EL (cell line): Measurements from ENCODE around the gene COX7A2.

Experiments used
- DNase-seq: peaks from one replicate; pipeline ENCODE4 v3.0.0-alpha.2; 2016

Gene COX7A2

DNA sequence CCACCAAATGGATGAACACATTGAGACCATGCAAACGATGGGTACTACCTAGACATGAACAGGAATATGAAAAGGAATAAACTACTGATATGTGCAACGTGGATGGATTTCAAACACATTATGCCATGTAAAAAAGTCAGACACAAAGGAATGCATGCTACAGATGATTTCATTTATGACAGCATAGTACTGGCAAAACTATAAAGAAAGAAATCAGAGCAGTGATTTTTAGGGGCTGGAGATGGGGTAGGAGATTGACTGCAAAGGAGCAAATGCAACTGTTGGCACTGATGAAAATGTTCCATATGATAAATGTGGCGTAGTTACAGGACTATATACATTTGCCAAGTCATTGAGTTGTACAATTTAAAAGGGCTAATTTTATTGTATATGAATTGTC lies 24.3 kb downstream of the COX7A2 start:
- no peak for DNase-seq

DNA sequence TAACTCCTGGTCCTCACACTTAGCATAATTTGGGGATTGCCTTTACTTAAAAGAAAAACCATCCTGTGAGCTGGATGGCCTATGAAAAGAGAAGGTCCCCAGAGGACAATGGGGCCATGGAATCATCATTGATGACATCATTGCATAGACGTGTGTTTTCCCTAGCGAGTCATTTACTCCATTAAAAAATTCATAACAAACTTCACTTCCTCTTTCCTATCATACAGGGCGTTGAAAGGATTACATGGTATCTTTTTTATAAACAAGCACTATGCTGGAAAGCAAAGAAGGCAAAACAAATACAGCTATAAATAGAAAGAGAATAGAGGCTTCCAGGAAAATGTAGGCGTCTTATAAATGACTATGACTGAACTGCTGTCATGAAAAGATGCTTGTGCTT lies 26.4 kb downstream of the COX7A2 start:
- peak; percentile 75 for DNase-seq

DNA sequence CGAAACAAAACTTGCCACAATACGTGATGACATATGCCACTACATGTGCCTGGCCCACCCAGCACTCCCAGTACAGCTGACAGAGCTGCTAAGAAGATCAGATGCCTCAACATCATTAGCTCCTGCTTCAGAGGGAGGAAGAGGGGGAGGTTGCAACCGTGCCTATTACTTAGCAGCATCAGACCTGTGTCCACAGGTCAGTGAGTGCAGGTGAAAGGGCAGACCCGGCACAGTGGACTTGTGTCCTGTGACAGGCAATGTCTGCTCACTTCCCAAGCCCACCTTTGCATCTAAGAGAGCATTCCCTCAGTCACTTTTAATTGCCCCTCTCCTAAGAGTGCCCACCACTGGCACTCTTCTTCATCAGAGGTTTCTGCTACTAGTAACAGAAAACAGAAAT lies 28.3 kb downstream of the COX7A2 start:
- DNase-seq, result no peak

DNA sequence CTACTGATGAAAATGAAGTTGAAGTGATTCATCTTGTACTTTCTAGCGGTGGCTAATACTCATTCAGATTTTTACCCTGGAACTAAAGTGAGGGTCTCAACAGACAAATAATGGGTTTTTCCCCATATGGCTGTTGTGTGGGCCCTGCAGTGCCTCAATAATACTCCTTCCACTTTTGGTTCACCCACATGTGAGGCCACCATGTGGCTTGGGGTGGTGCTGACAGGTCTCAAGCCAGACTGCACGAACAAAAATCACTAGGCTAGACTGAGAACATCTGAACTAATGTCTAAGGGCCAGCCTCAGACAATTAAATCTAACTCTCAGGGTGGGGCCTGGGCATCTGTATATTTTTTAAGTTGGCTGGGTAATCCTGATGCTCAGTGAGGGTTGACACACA lies 29.9 kb downstream of the COX7A2 start:
- DNase-seq, result no peak

DNA sequence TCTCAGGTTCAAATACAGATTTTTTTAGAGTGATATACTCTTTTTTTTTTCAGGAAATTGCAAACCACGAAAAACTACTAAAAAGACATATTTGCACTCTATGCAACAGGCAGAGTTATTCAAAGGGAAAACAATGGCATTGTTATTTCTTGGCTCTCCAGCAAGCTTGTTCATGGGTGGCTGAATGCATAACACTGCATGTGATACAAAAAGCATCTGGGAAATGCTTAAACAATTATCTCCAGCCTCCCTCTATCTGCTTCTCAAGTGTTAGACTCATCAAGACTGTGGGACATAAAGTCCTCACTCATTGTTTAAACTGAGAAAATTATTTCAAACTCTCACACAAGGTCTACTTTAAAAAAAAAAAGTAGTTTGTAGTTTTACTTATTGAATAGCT lies 30.5 kb downstream of the COX7A2 start:
- no peak for DNase-seq

DNA sequence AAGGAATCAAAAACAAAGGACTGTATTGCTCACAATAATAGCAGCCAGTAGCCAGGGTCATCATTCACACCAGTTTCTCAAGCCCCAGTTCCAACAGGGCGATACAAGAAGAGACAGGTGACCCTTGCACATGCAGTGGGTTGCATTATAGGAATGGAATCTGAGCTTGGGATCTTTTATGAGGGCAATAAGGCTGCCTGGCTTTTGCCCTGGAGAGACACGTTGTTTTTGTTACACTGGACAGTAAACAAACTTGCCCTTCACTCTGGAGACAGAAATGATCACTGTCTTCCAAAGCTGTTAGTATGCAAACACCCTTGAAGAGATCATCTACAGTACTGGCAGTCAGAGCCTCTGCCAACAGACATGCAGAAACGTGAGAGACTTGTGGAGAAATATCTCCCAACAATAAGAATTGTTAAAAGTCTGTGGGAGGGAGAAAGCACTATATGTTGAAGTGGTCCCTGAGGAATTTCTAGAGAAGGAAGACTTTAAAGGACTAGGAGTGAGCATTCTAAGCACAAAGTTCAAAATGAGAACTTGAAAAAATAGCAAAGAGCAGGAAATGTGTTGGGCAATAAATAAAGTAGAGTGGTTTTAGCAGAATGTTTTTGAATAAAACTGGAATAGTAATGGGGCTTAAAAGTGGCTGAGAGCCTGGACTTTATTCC lies 31.5 kb downstream of the COX7A2 start:
- DNase-seq, result no peak

DNA sequence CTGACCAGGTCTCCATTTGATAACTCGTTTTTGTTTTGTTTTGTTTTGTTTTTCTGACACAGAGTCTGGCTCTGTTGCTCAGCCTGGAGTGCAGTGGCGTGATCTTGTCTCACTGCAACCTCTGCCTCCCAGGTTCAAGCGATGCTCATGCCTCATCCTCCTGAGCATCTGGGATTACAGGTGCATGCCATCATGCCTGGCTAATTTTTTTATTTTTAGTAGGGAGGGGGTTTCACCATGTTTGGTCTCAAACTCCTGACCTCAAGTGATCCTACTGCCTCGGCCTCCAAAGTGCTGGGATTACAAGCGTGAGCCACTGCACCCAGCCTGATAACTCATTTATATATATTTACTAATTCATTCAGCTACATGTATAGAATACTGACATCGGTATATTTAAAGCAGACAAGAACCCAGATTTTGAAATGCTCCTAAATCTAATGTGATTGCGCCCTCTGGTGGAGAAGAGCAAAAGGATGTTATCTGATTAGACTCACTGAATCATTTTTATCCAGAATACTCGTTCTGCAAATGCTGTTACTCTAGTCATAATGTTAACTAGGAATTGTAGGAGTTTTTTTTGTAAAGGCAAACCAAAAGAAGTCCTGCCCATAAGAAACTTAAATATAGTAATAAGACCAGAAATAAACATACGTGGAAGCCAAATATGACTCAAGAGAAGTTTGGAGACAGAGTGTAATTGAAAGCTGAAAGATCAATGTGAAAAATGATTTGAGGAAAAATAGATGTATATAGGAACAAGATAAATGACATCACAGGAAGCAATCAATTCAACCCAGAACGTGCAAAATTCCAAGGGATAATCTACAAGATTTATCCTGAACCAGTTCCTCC lies 32.5 kb downstream of the COX7A2 start:
- DNase-seq, result peak; percentile 74

DNA sequence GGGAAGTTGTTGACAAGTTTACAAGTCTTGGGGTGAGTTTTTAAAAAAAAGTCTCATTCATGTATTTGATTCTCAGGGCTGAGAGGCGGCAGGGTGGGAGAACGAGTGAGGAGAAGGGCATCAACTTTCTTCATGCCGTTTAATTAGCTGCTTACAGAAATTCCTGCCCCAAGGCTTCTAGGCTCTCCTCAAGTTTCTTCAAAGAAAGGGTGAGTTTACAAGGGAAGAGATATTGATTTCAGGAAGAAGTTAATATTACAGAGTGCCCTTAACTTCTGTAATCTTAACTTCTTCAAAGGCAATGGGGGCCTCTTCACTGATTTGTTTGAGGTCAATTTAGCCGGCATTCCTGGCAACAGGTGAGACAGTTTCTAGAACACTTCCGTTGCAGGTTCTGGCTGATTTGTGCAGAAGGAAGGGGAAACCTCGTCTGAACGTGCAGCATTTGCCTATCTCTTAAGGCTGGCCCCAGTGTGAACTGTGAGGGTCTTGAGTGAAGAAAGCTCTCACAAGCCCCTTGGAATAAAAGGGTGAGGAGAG lies 34.3 kb downstream of the COX7A2 start:
- no peak for DNase-seq

DNA sequence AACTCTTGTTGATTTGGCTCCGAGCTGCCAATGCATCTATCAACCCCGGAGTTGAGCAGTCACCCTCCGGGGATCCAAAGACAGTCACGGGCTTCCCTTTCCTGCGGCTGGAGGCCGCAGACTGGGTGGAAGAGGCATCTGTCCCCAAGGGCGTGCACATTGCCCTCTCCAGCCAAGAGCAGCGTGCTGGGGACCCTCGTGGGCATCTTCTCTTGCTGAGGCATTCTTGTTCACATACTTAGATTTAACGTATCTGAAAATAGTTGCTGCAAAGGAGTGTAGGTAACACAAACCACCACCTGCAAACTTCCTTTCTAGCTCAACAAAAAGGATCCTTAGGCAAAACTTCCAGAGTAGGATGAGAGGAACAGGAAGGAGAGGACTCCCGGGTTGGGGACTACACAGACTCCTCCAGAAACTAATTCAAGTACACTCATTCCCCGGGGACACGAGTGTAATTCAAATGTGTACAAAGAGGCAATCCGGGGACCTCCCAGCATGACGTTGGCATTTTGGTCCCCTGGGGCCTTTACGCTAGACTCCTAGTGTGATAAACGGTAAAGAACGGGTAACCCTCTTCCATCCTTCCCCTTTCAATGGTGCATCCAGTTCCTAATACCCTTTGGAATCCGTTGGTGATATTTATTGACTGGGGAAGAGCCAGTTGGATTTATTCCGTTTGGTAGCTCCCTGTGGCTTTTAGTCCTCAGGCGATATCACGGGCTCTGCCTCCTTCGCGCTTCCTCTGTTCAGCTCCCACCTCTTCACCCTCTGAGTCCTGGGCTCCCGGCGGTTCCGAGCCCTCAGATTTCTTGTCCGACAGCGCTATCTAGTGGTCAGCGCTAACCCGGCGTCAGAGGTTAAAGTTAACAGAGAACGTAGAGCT lies 35.1 kb downstream of the COX7A2 start:
- DNase-seq, result peak; percentile 90

DNA sequence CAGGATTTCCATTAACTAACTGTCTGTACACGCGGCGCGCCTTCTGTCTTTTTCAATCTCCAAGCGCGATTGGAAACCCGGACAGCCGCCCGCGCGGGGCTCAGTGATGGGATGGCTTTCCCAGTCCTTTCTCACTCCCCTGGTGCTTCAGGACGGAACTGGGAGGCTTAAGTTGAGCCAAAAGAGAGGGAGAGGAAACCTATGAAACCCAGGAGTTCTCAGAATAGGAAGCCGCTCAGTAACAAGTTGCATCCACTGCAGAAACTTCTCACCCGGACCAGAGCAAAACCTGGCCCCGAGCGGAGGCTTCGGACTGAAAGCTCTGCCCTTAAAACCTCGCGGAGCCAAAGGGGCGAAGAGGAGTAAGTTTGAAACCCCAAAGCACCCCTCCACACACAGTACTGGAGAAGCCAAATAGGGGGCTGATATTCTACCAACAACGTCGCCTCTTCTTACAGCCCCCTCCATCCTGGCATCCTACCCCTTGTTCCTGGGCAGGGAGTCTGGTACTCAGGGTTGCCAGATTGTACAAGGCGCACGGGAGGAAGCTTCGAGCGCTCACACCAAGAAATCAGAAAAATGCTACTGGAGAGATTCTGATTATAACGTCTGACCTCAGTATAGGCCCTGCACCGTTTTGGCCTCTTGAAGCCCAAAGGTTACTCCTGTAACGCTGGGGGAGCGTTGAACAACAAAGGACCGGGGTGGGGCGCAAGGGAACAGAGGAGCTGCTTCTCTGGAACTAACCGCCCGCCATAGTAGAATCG lies 36.8 kb downstream of the COX7A2 start:
- DNase-seq, result no peak

DNA sequence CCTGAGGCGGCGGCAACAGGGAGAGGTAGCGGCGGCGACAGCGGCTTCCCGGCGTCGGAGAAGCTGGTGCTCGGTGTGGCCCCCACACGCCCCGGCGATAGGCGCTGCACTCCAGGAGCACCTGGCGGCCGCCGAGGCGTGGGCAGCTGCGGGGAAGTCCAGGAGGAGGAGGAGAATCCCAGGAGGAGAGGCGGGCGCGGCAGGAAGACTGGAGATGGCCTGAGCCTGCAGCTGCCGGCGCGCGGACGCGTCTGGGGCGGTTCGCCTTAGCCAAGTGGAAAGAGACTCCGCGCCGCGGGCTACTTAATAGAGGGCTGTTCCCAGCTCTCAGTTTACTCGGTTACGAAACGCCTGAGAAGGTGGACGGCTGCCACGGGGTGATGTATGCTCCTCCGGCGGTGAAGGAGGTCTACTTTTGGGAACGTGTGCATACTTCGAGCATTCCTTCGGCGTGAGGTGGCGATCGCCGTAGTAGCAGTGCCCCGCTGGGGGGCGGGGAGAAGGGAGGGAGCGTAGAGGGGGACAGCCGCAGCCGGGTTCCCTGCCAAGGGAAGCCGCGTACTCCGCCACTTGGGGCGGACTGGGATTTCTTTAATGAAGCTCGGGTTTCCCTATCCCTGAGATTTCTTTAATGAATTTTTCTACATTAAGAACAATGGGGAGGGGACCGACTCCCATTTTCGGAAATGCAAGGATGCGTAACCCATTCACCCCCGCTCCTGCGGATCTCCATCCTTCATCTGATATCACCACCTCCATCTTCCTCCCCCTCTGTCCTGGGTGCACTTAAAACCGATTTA lies 37.6 kb downstream of the COX7A2 start, which contains the start of gene COL12A1:
Gene COL12A1, minus strand, starts transcription at position 278 of the 800 bp plus-strand sequence. CDS start 3,261 bp downstream, outside the sequence.
- peak; percentile 100 for DNase-seq

DNA sequence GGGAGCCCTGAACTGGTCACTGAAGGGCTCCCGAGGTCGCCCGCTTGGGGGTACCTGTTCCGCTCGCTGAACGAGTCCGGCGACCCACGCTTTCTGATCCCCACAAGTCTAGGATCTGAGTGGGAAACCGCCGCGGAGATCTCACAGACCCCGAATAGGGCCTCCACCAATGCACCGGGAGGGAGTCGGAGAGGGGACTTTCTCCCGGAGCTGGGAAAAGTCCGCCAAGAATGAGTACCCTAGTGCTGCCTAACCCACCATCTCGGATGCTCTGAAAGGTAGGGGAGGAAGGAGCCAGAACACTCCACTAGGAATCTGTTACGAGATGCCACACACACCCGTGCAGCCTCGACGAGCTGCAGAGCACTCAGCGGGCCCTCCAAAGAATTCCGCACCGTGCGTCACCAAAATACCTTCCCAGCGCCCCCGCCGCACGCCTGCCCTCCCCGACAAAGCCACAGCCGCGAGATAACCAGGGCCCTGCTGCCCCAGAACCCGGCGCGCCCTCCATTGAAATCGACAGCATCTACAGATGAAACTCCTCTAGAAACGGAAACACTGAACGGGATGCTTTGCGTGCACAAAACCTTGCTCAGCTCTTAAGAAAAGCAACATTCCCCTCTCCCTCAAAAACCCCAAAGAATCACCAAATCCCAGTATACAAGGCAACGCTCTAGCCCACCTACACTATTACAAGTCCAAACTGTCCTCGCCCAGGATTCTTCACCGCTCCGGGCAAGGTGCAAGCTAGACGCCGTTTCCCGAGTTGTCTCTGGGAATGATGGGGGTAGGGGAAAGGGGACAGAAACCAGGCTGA lies 38.4 kb downstream of the COX7A2 start:
- peak; percentile 86 for DNase-seq

DNA sequence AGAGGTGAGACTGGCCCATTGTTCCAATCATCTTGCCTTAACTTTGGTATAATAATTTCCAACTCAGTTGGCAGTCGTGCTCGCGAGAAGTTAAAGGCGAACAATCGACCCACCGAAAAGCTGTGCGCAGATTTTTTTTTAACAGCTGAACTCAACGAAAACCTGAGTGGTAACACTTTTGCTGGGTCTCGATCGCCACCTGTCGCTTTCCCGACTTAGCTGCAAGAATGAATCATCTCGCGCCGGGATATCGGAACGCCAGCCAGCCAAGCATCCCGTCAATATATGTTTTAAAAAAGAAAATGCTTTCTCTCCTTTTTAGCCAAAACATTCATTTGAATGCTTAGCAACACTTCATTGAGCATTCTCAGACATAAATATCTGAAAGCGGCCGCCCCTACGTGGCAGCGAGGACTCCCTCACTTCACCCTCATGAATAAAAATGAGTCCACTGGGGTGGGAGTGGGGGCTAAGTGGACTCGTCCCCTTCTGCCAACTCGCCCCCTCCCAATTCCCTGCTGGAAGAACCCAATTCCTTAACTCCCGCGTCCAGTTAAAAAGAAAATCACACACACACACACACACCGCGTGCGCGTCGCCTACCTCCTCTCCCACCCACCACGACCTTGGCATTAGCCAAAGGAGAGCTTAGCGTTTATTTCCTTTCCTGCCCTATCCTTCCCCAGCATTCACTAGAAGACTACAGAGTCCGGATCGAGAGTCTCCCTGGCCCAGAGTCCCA lies 39.2 kb downstream of the COX7A2 start:
- DNase-seq, result peak; percentile 94

DNA sequence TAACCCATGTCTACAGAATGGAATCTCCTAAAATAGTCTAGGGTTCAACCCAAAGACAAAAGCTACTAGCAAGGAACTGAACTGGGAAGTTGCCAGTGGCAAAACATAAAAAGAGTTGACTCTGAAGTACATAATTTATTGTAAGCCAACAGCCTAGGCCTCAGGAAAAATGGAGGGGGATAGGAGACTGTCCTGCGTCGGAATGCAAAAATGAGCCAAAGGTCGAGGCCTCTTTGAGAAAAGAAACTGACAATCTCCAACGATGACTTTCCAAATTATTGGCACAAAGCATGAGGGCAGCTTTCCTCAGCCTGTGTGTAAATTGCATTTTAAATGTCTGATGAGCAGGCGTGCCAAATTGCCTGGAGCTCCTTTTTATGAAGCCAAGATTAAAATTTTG lies 39.9 kb downstream of the COX7A2 start:
- DNase-seq, result peak; percentile 70

DNA sequence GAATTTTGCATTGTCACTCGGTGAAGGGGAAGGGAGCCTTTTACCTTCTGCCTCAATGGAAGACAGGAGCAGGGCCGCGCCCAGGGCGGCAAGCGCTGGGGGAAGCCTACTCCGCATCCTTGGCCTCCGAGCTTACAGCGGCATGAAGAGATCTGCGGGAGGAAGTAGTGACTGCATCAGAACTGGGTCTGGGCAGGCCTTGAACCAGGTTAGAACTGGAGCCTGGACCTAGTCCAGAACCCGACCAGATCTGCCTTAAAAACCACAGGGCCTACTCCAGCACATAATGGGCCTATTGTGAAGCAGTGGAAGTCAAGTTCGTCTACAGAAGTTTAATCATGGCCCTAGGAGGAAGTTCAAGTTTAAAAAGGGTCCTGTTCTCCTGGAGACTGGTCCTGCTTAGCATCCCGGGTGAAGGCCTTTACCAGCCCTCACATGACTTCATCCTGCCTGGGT lies 40.9 kb downstream of the COX7A2 start:
- DNase-seq, result no peak

DNA sequence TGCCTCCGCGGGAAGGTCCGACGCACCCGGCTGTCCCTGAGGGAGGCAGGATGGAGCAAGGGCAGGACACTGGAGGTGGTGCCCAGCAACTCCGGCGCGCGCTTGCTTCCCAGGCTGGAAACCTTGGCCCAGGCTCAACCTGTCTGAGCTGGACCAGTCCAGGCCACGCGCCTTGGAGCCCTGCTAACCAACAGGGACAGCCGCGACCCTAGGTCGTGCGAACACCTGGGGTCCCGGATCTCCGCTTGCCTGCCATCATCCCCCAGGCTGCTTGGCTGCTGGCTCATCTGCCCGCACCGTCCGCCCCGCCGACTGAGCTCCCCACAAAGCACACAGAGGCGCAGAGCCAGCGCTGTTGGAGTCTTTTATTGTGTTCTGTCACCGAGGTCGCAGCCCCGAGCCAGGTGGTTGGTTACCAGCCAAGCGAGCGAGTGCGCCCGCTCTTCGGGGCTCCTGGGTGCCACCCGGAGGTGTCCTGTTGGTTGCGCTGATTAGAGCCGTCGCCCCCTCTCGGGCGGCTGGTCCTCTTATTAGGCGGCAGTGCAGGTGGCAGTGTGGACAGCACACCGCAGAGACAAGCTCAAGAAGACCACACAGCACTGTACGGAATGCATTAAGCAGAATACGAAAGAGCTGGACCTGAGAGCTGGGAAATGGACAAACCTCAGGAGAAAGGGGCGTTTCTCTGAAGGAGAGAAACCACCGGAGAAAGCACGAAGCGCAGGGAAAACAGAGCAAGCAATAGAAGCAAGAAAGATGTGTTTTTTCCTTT lies 41.5 kb downstream of the COX7A2 start:
- no peak for DNase-seq

DNA sequence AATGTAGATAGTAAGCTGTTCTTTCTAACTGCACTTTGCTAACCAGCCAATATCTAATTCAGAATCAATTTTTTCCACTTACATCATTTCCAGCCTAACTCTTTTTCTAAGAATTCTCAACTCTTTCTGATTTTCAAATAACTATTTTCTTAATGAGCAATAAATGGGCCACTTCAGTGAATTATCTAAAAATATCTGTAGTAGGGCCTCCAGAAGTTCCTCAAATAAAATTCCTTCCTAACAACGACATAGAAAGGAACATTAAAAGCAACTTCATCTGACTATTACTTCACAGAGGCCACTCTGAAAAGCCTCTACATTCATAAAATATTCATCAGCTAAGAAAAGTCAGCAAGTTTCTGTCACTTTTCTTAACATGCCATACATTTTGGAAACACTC lies 42.6 kb downstream of the COX7A2 start:
- no peak for DNase-seq

DNA sequence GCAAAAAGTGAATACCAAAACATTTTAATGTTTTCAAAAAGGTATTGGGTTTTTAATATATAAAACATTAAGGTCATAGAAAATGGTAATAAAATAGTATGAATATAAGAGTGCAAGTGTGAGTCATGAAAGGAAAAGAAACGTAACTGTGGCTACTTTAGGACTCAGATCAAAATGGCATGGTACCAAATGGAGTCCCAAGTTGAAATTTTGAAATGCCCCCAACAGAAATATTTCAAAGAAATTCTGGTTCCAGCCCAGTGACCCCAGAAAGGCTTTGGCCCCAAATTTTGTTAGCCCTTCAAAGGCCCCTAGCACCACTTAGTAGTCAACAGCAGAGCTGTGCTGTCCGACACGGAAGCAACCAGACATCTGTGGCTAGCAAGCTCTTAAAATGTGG lies 43.7 kb downstream of the COX7A2 start:
- peak; percentile 37 for DNase-seq
